Gastroesophageal sphincter (tissue), 4 donors: Measurements from ENCODE around the gene SPACA7. TPM values are rescaled to one million over a fixed set of nuclear protein-coding genes. Genes with fewer than 3 reads are reported as not detected.

Experiments
- ATAC-seq: fragments of 150-250 bp; one replicate; pipeline ENCODE4 v1.9.1; 2016; ENCODE audit warnings: mild to moderate bottlenecking, moderate library complexity
- H3K27ac ChIP-seq, 4 donors: fragments of 200-600 bp; sonication (generic) in 3 of 4; 1 replicate in 3 of 4; 2 replicates in 1 of 4; pipeline ENCODE4 v1.5.1; 2016 to 2019
- H3K27me3 ChIP-seq: fragments of 200-600 bp; sonication (generic); one replicate; pipeline ENCODE4 v1.5.1; 2019
- H3K36me3 ChIP-seq, 2 donors: fragments of 200-600 bp; sonication (generic); one replicate each; pipeline ENCODE4 v1.5.1; 2019; ENCODE audit warnings: control low read depth in 1 of 2
- H3K4me1 ChIP-seq, 3 donors: fragments of 200-600 bp; sonication (generic); 1 replicate in 2 of 3; 2 replicates in 1 of 3; pipeline ENCODE4 v1.5.1; 2016 to 2019; ENCODE audit warnings: control low read depth in 2 of 3
- H3K4me3 ChIP-seq, 2 donors: fragments of 200-600 bp; sonication (generic); one replicate each; pipeline ENCODE4 v1.5.1; 2019; ENCODE audit warnings: mild to moderate bottlenecking in 1 of 2, moderate library complexity in 1 of 2
- H3K9me3 ChIP-seq, 3 donors: fragments of 200-600 bp; sonication (generic); one replicate each; pipeline ENCODE4 v1.5.1; 2017 to 2019; ENCODE audit warnings: control low read depth in 2 of 3
- EP300 ChIP-seq: sonication (generic); formaldehyde crosslinking; IDR thresholded peaks from one replicate; pipeline ENCODE4 v1.6.1; 2017; ENCODE audit warnings: antibody characterized with exemption, mild to moderate bottlenecking
- POLR2A ChIP-seq, 2 donors: fragments of 450-650 bp; IDR thresholded peaks; one replicate each; pipeline ENCODE4 v1.6.1; 2017; ENCODE audit warnings: antibody characterized with exemption in 2 of 2, mild to moderate bottlenecking in 2 of 2, moderate library complexity in 1 of 2
- POLR2AphosphoS5 ChIP-seq: sonication (generic); formaldehyde crosslinking; IDR thresholded peaks from one replicate; pipeline ENCODE4 v1.6.1; 2017; ENCODE audit warnings: antibody characterized with exemption
- whole genome bisulfite sequencing, 2 donors: methylation state at CpG; one replicate each; pipeline ENCODE4 v1.1.5; 2018; ENCODE audit warnings: low coverage in 1 of 2; 5-methylcytosine and 5-hydroxymethylcytosine counted together
- total RNA-seq, 4 donors: library from RNA; depleted of rRNA; stranded (reverse); fragments of >200 nt; gene quantifications; one replicate each; pipeline ENCODE4 v1.1.0, GENCODE V29; 2016
- TF ChIP-seq, protein P1 (sequence below), 4 experiments: fragments of 200-600 bp in 2 of 4; fragments of 450-650 bp in 2 of 4; sonication (generic) in 1 of 4; IDR thresholded peaks; one replicate each; pipeline ENCODE4 v1.5.1; 2017 to 2019; ENCODE audit warnings: antibody characterized with exemption in 4 of 4, mild to moderate bottlenecking in 2 of 4, moderate library complexity in 2 of 4

The SPACA7 gene
- total RNA-seq, 4 donors from 2014 or later = not detected

DNA sequence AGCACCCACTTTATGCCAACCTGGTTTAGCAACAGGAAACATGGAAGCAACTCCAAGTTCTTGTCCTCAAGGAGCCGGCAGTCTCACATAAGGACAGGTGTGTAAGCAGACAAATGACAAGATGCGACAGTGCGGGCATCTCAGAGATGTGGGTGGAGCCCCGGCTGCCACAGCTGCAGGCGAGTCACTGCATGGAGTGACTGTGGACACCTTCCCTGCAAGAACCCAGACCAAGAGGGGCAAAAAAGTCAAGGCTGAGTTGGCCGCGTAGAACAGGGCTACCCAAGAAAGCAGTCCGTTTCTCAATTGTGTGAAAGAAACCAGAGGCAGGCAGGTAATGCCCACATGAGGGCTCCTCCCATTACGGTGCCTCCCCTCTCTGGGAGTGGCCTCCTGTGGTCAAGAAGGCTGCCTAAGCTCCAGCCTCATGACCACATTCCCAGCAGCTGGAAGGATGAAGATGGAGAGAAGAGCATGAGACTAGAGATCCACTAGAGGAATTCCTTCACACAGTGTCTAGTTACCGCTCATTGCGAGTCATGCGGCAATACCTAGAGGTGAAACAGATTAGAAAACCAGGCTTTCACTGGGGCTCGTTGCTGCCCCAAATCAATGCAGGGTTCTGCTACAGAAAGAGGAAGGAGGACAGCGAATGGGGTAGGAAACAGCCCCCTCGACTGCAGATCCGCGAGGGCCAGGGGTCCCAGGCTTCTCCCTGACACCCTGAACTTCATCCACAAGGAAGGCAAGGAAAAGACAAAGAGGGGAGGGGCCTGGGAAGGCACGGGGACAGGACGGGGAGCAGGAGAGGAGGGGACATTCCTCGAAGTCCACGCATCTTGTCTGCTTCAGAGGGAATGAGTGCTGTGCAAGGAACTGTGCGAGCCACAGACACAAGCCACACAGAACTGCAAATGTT, 80.2 kb downstream of the SPACA7 start:
- no peaks in the 10 kb centered on the region for H3K36me3 ChIP-seq
- no peak for ATAC-seq
- 58 to 84% methylated on average over 7 to 13 of the region's 22 CpGs for WGBS, 2 donors
- H3K4me1 ChIP-seq = no peaks in the 10 kb centered on the region
- no peak overlapping the region for H3K27ac ChIP-seq
- peaks cover 55% of the 10 kb centered on the region for H3K27me3 ChIP-seq
- no peak overlapping the region for H3K4me3 ChIP-seq
- H3K9me3 ChIP-seq = peaks cover 0 to 37% (median 0%) of the 10 kb centered on the region in 3 donors
- TF ChIP-seq POLR2AphosphoS5 = no peak
- no peak for TF ChIP-seq EP300
- TF ChIP-seq POLR2A (IDR thresholded peaks at IDR 0.05) = no peak
- TF ChIP-seq, protein P1, sequence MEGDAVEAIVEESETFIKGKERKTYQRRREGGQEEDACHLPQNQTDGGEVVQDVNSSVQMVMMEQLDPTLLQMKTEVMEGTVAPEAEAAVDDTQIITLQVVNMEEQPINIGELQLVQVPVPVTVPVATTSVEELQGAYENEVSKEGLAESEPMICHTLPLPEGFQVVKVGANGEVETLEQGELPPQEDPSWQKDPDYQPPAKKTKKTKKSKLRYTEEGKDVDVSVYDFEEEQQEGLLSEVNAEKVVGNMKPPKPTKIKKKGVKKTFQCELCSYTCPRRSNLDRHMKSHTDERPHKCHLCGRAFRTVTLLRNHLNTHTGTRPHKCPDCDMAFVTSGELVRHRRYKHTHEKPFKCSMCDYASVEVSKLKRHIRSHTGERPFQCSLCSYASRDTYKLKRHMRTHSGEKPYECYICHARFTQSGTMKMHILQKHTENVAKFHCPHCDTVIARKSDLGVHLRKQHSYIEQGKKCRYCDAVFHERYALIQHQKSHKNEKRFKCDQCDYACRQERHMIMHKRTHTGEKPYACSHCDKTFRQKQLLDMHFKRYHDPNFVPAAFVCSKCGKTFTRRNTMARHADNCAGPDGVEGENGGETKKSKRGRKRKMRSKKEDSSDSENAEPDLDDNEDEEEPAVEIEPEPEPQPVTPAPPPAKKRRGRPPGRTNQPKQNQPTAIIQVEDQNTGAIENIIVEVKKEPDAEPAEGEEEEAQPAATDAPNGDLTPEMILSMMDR (IDR thresholded peaks at IDR 0.05) = no peak

DNA sequence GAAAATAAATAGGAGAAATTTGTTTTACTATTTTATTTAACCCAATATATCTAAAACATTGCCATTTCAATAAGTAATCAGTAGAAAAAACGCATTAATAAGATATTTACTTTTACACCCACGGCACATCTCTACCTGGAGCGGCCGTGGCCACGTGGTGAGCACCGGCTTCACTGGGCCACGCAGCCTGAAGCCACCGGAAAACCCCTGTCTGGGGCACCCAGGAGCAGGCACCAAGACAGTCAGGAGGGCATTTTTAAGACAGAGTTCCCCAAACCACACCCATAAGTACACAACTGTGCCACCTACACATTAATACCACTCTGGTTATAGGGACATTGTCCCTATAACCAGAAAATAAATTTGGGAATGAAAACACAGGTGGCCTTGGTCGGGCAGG, 80.9 kb downstream of the SPACA7 start:
- Histone ChIP-seq H3K9me3 (peaks cover 0 to 44% (median 0%) of the 10 kb centered on the region in 3 donors), H3K27me3 (peaks cover 52% of the 10 kb centered on the region), H3K27ac (no peak overlapping the region), H3K4me1 (no peaks in the 10 kb centered on the region), H3K4me3 (no peak overlapping the region), H3K36me3 (no peaks in the 10 kb centered on the region)
- WGBS, 2 donors = 87 to 89% methylated on average over 7 to 8 of the region's 9 CpGs
- TF ChIP-seq POLR2A (IDR thresholded peaks at IDR 0.05) (no peak), EP300 (no peak), POLR2AphosphoS5 (no peak)
- TF ChIP-seq, protein P1 (IDR thresholded peaks at IDR 0.05) = no peak
- no peak for ATAC-seq

- H3K4me3 ChIP-seq = no peak overlapping the region
- no peaks in the 10 kb centered on the region for H3K36me3 ChIP-seq
- H3K27ac ChIP-seq = no peak overlapping the region
- H3K4me1 ChIP-seq = no peaks in the 10 kb centered on the region
- TF ChIP-seq POLR2AphosphoS5 (no peak), EP300 (no peak), POLR2A (IDR thresholded peaks at IDR 0.05) (no peak)
- TF ChIP-seq, protein P1 (IDR thresholded peaks at IDR 0.05) = no peak
- ATAC-seq = no peak
- peaks cover 48% of the 10 kb centered on the region for H3K27me3 ChIP-seq
- H3K9me3 ChIP-seq = peaks cover 0 to 48% (median 0%) of the 10 kb centered on the region in 3 donors
- WGBS, 2 donors = 60% methylated on average over 2 of the region's 13 CpGs; no CpG with 5 or more reads in 1 of the 2 donors
Observed at GRCh38 chr13:112457485-112457884, 81.3 kb downstream of the SPACA7 start.

DNA sequence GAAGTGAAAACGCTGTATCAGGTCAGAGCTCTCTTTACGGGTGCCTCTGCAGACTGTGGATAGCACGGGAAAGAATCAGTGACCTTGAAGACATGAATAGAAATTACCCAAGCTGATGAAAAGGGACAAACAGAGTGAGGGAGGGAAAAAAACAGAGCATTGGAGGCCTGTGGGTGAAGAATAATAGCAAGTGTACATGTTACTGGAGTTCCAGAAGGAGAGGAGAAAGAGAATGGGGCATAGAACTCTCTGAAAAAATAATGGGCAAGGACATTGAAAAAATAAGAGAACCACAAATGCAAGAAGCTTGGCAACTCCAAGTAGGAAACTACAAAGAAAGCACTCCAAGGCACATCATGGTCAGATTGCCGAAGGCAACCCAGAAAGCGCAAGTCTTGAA, 86.3 kb downstream of the SPACA7 start:
- TF ChIP-seq, protein P1 (IDR thresholded peaks at IDR 0.05) = no peak
- no peak for TF ChIP-seq POLR2A (IDR thresholded peaks at IDR 0.05)
- TF ChIP-seq POLR2AphosphoS5 = no peak
- no peak for TF ChIP-seq EP300
- Histone ChIP-seq H3K27me3 (peaks cover 20% of the 10 kb centered on the region), H3K4me1 (no peaks in the 10 kb centered on the region), H3K27ac (no peak overlapping the region), H3K9me3 (peaks cover 0 to 37% (median 0%) of the 10 kb centered on the region in 3 donors), H3K36me3 (no peaks in the 10 kb centered on the region), H3K4me3 (no peak overlapping the region)
- ATAC-seq = no peak
- WGBS, 2 donors = 87 to 94% methylated on average over 3 to 5 of the region's 5 CpGs

GRCh38 chr13:112464720-112465119, 88.6 kb downstream of the SPACA7 start:
- TF ChIP-seq POLR2A (IDR thresholded peaks at IDR 0.05) (no peak), EP300 (no peak), POLR2AphosphoS5 (no peak)
- TF ChIP-seq, protein P1 (IDR thresholded peaks at IDR 0.05) = no peak
- WGBS, 2 donors = 91 to 92% methylated on average over 8 to 11 of the region's 14 CpGs
- Histone ChIP-seq H3K27me3 (peaks cover 16% of the 10 kb centered on the region), H3K4me1 (no peaks in the 10 kb centered on the region), H3K36me3 (no peaks in the 10 kb centered on the region), H3K27ac (no peak overlapping the region), H3K4me3 (no peak overlapping the region), H3K9me3 (peaks cover 0 to 23% (median 0%) of the 10 kb centered on the region in 3 donors)
- no peak for ATAC-seq
